Embryonic facial prominence (tissue), 1 donor: Measurements from ENCODE around the gene MAST4.

Source experiments
- DNase-seq: peaks from one replicate; pipeline ENCODE4 v3.0.0-alpha.2; 2016; ENCODE audit errors: extremely low spot score

MAST4 gene

DNA sequence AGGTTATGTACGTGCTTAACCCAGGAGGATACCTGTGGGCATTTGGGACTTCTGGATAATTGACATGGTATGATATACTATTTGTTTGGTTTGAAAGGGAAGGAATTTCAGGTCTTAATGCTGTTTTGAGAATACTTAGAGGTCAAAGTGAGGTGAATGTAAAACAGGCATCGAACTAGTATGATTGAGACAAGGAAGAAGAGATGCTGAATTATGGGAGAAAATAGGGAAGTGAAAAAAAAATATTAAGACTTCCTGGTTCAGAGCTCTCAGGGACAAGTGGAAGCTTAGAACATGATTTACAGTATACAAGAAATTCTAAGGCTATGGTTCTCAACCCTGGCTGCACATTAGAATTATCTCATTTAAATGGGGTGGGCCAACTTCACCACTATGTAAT lies 485.1 kb downstream of the MAST4 start:
- no peak for DNase-seq

DNA sequence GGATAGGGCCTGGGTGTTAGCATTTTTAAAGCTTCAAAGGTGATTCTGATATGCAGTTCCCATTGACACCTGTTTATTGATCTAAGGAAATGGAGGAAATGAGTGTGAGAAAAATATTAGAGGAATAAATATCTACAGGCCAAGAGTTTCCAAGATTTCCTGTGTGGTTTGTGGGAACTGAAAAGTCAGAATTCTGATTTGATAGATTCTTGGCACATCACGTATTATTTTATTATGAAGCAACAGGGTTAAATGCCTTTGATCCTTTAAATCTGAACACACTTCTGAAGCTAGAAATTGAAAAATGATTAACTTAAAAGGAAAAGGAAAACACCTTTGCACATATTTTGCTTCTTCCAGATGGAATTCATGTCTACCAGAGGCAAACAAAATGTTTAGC lies 486.7 kb downstream of the MAST4 start:
- DNase-seq = no peak

DNA sequence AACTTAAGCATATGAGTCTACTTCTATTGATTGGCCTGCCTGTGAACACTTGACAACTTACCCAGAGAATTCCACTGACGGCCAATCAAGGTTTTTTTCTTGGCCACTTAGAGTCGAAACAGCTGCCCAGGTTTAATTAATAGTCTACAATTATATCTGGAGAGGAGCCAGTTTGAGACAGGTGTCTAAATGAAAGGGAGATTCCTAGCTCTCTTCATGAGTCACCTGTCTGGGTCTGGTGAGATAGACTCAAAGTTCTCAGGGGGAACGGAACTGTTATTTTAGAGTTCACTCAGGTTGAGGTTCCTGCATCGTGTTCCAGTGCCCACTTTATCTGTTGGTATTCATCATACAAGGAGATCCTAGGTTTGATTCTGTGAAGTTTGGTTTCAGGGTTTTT lies 489.4 kb downstream of the MAST4 start:
- DNase-seq = no peak

DNA sequence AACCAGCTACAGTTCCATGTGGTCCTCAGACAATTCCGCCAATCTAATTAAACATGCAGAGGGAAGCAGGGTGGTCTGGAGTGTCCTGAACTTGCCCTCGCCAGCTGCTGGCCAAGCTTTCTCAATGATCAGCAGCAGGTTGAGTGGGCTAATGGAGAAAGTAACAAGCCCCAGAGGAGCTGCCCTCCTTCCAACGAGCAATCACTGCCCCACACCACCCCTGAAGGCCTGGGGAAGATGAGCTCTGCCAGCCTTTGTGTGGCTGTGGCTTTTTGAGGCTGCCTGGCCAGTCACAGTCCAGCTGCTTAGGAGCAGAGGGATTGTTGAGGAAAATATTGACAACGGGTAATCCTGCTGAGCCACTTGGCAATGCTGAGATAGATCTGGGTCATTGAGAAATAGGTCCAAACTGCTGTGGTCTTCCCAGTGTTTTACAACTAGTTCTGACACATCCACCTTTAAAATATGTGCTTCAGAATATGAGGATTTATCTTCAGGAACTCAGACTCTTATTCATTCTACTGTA lies 493.1 kb downstream of the MAST4 start:
- no peak for DNase-seq

DNA sequence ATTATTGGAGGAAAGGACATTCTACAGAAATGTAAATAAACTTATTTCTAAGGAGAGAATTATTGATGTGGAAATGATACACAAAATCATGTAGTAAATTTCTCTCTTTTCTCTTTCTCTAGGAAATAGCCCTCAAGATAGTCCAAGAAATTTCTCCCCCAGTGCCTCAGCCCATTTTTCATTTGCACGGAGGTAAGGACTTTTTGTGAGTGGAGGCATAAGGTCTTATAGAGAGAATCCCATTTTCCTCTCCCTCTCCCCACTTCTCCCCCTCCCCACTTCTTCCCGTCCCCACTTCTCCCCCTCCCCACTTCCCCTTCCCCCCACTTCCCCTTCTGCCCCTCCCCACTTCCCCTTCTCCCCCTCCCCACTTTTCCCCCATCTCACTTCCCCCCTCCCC lies 493.8 kb downstream of the MAST4 start:
- DNase-seq = no peak

DNA sequence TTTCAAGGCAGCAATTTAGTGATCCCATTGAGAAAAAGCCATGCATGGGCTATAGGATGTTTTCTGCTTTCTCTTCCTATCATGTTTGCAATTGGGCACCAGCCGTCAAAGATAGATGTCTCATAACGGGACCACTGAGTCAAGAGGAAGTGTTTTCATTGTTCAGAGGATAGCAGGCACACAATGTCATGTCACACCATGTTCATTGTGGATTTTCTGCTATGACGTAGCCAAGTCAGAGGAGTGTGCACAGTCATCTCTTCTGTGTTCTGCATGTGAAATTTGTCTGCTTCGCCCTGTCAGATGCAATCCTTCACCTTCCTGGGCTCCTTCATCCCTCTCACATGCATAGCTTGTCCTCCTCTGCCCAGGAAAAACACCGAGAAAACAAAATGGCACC lies 494.4 kb downstream of the MAST4 start:
- DNase-seq = no peak

DNA sequence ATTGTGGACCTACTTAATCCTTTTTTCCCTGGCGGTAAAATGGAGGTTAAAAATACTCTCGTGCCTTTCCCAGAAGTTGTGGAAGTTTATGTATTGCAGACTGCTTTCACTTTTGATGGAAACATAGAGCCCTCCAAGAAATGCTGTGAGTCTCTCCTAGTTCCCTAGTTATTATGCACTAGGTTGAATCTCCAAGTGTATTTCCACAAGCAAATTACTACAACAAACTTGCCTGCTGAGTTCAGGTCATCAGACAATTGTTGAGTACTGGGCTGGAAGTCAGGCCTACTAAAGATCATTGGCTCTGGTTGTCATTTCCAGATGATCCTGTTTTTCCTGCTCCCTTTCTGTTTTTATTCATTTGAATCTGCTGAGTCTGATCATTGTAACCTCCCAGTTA lies 496.3 kb downstream of the MAST4 start:
- no peak for DNase-seq

DNA sequence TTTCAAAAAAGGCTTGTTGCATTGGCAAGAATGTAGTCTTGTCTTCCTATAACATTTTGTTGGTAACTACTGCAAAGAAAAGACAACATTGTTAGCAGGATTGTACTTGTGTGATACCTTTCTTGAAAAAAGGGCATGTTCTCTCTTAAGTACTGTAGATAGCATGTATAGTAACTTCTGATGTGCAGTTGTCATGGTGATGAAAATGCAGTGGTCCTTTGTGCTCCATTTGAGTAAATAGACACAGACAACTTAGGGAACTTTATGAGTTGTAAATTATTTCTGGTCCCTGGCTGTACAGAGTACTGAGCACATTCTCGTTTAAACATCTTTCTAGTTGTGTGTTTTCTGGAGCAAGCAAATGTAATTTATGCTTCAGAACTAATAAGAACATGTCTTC lies 497.1 kb downstream of the MAST4 start:
- DNase-seq = no peak

DNA sequence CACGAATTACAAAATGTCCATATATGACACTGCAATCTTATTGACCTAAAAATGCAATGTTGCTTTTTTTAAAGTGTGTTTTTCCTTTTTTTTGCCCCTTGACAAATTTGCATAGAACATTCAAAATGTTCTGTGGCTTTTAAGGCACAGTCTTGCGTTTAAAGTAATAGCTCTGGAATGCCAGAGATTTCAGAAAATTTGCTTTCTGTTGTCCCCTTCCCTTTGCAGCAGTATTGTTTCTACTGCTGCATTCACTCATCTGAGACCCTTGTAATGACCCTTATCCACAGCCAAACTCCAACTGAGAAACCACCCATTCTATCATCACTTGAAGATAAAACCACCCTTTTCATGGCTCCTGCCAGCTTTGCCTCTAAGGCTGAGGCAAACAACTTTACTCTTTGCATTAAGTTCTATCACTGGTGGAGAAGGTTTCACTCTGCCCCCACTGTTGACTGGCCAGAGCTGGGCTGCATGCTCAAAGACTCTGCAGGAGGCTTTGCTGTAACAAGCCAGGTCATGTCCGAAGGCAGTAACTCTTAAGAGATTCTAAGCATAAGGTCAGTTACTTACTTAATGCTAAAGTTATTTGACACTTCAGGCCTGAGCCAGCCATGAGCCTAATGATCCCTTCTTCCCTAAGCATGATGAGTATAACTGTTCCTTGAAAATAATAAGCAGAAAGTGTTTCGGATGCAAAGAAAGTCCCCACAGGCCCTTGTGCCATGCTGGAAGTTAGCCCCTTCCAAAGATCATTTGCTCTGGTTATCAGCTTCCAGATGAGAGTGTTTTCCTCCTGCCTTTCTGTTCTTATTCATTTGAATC lies 498.5 kb downstream of the MAST4 start:
- no peak for DNase-seq

DNA sequence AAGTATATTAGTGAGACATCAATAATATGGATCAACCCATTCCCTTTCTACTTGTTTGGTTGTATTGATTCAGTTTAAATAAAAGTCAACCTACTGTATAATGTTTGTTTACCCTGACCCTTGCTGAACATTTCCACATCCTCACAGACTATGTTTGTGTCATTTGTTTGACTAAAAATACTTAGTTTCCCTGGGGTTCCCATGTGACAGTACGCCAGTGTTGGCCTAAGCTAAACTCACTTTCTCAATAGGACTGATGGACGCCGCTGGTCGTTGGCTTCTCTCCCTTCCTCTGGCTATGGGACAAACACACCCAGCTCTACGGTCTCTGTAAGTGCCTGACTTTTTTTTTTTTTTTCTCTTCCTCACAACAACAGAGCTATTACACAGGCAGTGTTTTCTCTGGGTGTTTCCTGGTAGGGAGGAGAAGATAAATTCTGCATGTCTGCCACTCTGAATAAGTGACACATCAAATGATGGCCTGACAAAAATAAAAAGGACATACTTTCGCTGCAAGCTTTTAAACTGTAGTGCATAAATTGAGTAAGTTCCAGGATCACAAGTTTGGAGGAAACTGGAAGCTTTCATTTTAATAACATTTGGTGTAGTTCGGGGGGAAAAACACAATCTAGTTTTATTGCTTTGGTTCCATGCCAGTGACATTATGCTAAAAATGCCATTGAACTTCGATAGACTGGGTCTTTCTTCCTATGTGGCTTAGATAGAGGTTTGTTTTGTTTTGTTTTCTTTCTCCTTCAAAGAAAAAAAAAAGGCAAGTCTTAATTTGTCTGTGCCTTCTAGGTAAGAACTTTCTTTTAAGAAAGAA lies 499.4 kb downstream of the MAST4 start:
- DNase-seq = no peak

DNA sequence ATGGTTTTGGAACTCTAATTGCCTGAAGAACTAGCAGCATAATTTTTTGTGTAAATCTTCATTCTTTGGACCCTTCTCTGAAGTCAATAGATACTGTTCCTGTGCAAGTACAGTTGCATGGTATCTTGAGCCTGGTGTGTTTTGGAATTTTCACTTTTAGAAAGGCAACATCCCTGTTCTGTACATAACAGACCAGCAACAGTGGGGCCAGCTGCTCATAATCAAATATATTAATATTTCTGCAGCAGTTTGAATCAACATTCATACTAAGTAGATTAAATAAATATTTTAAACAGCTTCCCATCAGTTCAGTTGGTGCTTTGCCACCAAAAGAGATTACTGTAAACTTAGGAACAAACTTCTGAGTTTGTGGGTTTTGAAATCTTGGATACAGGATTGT lies 502.5 kb downstream of the MAST4 start:
- DNase-seq = no peak

DNA sequence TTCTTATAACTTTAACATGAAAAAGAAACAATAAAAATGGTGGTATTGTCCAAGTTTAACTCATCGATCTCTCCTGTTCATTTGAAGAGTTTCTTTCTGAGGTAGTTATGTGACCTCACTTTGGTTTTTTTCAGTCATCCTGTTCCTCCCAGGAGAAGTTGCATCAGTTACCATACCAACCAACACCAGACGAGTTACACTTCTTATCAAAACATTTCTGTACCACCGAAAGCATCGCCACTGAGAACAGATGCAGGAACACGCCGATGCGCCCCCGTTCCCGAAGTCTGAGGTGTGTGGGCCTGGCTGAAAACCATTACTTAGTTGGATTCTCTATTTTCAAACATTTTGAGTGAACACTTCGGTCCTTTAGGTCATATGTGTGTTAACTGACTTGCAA lies 504.1 kb downstream of the MAST4 start:
- DNase-seq = no peak

DNA sequence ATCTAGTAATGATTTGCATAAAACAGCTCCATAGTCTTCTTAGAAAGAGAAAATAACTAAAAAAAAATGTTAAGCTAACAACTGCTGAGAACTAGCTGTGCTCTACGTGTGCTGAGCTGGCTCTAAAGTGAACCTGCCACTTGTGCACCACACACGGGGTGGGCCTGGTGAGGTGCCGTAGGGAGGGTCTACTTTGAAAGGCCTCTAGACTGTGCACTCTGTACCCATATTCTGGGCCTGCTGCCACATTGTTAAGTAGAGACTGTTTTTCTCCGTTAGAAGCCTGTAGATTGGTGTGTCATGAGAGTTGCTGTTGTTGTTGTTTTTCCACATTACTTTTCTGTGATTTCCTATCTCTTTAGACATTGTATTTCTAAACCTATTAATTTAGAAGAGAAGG lies 506.5 kb downstream of the MAST4 start:
- DNase-seq = no peak

DNA sequence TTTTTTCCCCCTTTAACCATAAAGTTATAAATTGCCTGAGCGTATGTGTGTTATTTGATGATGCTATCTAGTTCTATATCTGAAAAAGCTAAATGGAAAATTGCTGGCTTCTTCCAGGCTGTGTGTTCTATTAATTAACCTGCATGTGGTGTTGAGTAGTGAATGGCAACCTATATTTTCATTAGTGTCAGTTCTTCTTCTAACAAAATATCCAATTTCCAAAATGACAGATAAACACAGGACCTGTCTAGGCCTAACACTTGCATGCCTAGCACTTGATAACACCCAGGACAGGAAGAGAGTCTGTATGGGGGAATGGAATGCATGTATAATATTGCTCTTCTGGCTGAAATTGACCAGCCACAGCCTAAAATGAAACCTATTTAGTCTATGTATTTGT lies 508.7 kb downstream of the MAST4 start:
- no peak for DNase-seq

DNA sequence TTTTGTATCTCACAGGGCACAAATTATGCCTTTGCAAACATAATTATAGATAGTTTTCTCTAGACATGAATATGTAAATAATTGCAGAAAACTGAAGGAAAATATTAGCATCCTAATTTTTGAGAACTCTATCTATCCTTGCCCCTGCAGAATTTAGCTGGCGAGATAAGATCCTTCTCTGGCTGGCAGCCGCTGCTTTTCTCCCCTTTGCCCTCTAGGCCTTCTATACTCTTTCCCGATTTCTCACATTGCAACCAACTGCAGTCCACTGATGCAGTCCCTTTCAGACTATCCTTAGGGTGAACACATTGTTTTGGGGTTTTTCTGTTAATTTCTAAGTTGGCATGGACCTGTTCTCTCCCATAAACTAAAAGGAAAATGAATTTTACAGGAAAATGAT lies 509.1 kb downstream of the MAST4 start:
- DNase-seq = no peak

DNA sequence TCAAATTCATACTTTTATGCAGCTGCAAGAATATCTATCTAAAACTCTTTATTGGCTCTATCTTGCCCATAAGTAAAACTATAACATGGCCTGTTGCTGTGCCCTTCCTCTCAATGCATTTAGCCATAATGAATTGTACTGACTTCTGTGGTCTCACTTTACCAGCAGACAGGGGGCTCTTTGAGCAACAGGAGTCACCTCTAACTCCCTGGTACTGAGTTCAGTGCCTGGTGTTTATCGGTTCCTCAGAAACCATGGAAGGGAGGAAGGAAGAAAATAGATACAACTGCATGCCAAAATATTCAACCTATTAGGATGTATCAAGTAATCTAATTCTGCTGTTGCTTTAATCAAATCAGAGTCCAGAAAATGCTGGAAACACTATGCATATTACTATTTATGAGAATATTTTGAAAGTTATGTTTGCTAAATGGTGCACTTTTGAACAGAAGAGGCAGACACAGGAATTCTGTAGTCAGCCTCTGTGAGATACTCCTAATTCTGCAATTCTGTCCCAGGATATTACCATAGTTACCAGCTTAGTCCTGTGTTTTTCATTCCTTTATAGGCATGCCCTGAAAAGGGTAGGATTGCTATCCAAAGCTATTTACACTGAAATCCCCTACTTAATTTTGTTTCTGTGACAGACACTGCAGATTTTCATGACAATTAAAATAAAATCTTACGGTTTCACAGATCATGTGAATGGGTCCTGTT lies 510.6 kb downstream of the MAST4 start:
- no peak for DNase-seq

DNA sequence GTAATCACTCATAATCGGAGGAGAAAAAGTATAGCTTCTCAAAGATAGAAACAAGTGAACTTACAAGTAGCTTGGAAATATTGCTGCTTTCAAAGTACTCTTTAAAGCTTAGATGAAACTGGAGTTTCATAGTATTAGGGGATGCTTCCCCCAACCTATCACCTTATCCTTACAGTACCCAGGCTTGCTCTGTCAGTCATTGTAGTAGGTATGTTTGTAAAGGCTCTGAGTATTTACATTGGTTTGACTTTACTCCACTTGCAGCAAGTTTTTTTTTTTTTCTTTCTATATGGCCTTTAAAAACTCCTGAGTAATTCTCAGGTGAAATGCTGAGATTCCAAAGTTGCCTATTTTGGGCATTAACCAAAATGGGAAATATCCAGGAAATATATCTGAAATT lies 515.6 kb downstream of the MAST4 start:
- no peak for DNase-seq

DNA sequence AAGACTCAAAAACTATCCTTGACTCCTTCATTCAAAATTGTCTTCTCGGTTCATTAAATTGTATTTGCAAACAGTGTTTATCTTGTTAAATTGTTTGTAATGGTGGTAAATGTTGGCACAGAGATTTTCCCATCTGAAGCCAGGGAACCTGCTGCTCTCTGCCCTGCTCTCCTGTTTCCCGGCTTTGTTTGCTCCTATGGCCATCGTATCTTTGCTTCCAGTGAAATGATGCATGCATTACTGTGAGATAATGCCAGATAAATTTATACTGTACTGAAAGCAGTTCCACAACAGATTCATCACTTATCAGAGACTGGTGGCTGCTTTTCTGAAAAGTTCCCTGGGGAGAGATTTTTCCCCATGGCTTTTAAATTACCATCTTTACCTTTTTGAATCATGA lies 519.1 kb downstream of the MAST4 start:
- no peak for DNase-seq

DNA sequence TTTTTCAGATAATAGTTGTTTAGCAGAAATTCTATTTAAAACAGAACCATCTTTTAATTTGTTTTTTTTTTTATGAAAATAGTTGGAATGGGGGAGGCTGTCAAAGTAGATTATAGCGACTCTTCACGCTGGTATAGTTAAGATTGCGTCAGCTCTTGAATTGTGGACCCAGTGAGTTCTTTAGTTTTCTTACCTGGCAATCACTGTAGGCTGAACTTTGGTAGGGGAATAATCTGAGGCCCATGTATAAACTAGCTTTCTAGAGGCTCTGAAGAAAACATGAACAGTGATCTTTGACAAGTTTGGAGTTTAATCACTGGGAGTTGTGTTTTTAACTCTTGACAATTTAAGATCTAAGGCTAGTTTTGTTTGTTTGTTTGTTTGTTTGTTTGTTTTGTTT lies 519.6 kb downstream of the MAST4 start:
- no peak for DNase-seq

DNA sequence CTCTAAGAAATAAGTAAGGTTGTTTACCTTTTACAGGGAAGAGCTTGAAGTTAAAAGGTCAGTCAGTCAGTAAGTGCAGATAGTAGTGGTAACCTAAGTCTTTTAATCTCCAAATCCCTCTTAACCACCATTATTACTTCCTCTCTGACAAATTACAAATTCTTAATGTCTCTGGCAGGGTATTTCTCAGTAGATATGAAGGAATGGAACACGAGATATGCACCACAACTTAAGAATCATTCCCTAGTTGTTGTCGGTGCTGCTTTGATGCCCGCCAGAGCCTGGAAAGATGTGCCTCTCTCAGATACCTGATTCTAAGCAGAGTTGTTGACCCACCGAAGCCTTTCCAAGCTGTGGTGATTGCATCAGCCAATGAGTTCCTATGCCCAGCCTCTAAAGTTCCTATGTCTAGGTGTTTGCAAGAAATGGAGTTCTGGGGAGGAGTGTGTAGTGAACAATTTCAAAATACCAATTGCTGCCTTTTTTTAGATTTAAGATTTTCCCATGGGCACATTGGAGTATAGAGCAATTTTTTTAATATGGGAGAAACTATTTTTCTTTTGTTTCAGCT lies 521.9 kb downstream of the MAST4 start:
- DNase-seq = no peak

DNA sequence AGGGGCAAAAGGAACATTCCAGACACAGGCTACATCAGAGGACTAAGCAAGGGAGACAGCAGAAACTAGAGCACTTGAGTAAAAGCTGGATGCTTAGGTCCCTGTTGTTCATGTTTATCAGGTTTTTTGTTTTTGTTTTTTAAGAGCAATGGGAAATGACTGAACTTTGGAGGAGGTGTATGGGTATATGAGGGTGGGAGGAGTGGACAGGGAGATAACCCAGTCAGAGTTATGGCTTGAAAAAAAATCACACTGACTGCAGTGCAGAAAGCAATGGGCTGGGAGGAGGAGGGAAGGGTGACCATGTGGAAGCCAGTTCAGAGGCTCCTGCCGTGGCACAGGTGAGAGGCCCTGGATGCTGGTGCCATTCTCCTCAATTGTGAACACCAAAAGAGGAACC lies 522.8 kb downstream of the MAST4 start:
- no peak for DNase-seq

DNA sequence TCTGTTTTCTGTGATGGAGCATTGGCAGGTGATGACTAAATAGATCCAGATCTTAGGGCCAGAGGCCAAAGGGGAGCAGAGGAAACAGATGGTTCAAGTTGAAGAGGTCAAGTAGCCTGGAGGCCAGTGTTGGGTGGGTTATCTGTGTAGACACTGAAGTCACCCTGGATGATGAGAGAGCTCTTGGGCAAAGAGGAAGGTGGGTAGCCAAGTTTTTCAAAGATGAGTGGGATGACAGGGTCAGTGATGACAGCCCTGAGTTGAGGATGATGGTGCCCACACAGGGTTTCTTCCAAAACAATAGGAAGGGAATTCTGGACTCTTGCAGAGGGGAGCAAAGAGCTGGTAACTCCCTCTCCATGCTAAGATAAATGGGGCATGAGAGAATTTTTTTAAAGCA lies 523.8 kb downstream of the MAST4 start:
- no peak for DNase-seq
